ENCODE measurements around the gene GPR149. TPM values are rescaled to one million over a fixed set of nuclear protein-coding genes. Genes with fewer than 3 reads are reported as not detected.

GPR149 gene
- total RNA-seq, 1 experiment from 2014 or later, result not detected

DNA sequence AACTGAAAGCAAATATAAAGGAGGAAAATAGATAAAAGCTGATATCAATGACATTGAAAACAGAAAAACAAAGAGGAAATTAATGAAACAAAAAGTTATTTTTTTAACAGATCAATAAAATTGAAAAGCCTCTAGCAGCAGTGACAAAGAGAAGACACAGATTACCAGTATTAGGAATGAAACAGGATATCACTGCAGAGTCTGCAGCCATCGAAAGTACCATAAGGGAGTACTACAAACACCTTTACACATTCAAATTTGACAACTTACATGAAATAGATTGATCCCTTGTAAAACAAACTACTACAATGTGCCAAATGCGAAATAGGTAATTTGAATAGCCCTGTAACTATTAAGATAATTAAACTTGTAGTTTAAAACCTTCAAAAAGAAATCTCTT lies 80.8 kb downstream of the GPR149 start:
- Histone ChIP-seq H4K91ac (ENCODE audit: insufficient read length, low read depth, low read length) (no peak overlapping the region), H3K79me2 (ENCODE audit: insufficient read depth, low read length) (no peaks in the 10 kb centered on the region), H2AFZ (ENCODE audit: low read length) (no peak overlapping the region), H2BK5ac (ENCODE audit: insufficient read length, low read length) (no peak overlapping the region), H3K9ac (ENCODE audit: extremely low read depth, insufficient read length, low read length) (no peak overlapping the region), H3K79me1 (ENCODE audit: insufficient read depth, low read depth, low read length, poor library complexity, severe bottlenecking) (no peaks in the 10 kb centered on the region), H3K9me3 (ENCODE audit: control insufficient read depth, low read depth, low read length) (no peaks in the 10 kb centered on the region), H2BK20ac (ENCODE audit: low read depth, low read length, poor library complexity, severe bottlenecking) (no peak overlapping the region), H3K27ac (ENCODE audit: insufficient read length, low read depth, low read length) (no peak overlapping the region), H3K18ac (ENCODE audit: insufficient read length, low read depth, low read length) (no peak overlapping the region), H3K23ac (ENCODE audit: insufficient read length, low read depth, low read length) (no peak overlapping the region), H3T11ph (ENCODE audit: low read length) (no peak overlapping the region), H3K23me2 (ENCODE audit: insufficient read length, low read depth, low read length, poor library complexity, severe bottlenecking) (no peaks in the 10 kb centered on the region), H2BK15ac (ENCODE audit: low read depth, low read length) (no peak overlapping the region), H2AK5ac (ENCODE audit: insufficient read length, low read length) (no peak overlapping the region), H3K4ac (ENCODE audit: low read depth, low read length) (no peak overlapping the region), H4K5ac (ENCODE audit: insufficient read length, low read depth, low read length) (no peak overlapping the region), H4K8ac (replicated peaks; ENCODE audit: insufficient read length, low read depth, low read length) (no peak overlapping the region), H2BK12ac (ENCODE audit: insufficient read length, low read depth, low read length) (no peak overlapping the region), H3K27me3 (ENCODE audit: insufficient read depth, low read length) (no peaks in the 10 kb centered on the region), H3K14ac (ENCODE audit: insufficient read depth, low read length) (no peak overlapping the region), H3K4me1 (ENCODE audit: insufficient read depth, low read length) (no peaks in the 10 kb centered on the region), H3K4me2 (ENCODE audit: insufficient read depth, insufficient read length, low read length) (no peak overlapping the region), H4K20me1 (ENCODE audit: control insufficient read depth, insufficient read depth, insufficient read length) (no peaks in the 10 kb centered on the region), H3K56ac (ENCODE audit: insufficient read length, low read depth, low read length) (no peak overlapping the region), H2BK120ac (ENCODE audit: low read depth, low read length, poor library complexity, severe bottlenecking) (no peak overlapping the region)
- no peak for DNase-seq
- H3K4me1 Mint-ChIP-seq, result peaks cover 5 to 7% of the 10 kb centered on the region in 2 experiments
- no peak overlapping the region for H3K27ac Mint-ChIP-seq
- H3K9me3 Mint-ChIP-seq, result no peaks in the 10 kb centered on the region
- no peak overlapping the region for H3K4me3 Mint-ChIP-seq
- TF ChIP-seq, protein P1, sequence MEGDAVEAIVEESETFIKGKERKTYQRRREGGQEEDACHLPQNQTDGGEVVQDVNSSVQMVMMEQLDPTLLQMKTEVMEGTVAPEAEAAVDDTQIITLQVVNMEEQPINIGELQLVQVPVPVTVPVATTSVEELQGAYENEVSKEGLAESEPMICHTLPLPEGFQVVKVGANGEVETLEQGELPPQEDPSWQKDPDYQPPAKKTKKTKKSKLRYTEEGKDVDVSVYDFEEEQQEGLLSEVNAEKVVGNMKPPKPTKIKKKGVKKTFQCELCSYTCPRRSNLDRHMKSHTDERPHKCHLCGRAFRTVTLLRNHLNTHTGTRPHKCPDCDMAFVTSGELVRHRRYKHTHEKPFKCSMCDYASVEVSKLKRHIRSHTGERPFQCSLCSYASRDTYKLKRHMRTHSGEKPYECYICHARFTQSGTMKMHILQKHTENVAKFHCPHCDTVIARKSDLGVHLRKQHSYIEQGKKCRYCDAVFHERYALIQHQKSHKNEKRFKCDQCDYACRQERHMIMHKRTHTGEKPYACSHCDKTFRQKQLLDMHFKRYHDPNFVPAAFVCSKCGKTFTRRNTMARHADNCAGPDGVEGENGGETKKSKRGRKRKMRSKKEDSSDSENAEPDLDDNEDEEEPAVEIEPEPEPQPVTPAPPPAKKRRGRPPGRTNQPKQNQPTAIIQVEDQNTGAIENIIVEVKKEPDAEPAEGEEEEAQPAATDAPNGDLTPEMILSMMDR (conservative IDR thresholded peaks at IDR 0.05), result no peak
- no peaks in the 10 kb centered on the region for H3K36me3 Mint-ChIP-seq (ENCODE audit: insufficient read depth in 1 of 3, low read depth in 3 of 3)
- no peaks in the 10 kb centered on the region for H3K27me3 Mint-ChIP-seq (ENCODE audit: low read depth)
- no CpG with 5 or more reads among the region's 2 CpGs for WGBS (ENCODE audit: extremely low coverage, insufficient read length, low lambda C conversion rate)
